H9 (cell line): Measurements from ENCODE around the gene TADA2B. TPM values are rescaled to one million over a fixed set of nuclear protein-coding genes. Genes with fewer than 3 reads are reported as not detected.

Experiments
- DNase-seq: peaks from one replicate; pipeline ENCODE4 v3.0.0-alpha.2; 2017
- H2AFZ ChIP-seq: one replicate; pipeline ENCODE4 v1.6.1; 2013; ENCODE audit warnings: mild to moderate bottlenecking, low read length, control low read depth, moderate library complexity
- H2AK5ac ChIP-seq: 2 replicates; pipeline ENCODE4 v1.6.1; 2013; ENCODE audit warnings: low read length, control low read depth, mixed read lengths; ENCODE audit not compliant: insufficient read length
- H2BK120ac ChIP-seq: one replicate; pipeline ENCODE4 v1.6.1; 2013; ENCODE audit warnings: low read depth, mild to moderate bottlenecking, low read length, control low read depth, inconsistent platforms; ENCODE audit not compliant: poor library complexity, severe bottlenecking
- H2BK12ac ChIP-seq: 2 replicates; pipeline ENCODE4 v1.6.1; 2013; ENCODE audit warnings: low read length, control low read depth, mixed read lengths, low read depth; ENCODE audit not compliant: insufficient read length
- H2BK15ac ChIP-seq: 2 replicates; pipeline ENCODE4 v1.6.1; 2013; ENCODE audit warnings: low read depth, low read length, control low read depth
- H2BK20ac ChIP-seq: one replicate; pipeline ENCODE4 v1.6.1; 2013; ENCODE audit warnings: low read depth, mild to moderate bottlenecking, low read length, control low read depth, inconsistent platforms; ENCODE audit not compliant: poor library complexity, severe bottlenecking
- H2BK5ac ChIP-seq: 2 replicates; pipeline ENCODE4 v1.6.1; 2013; ENCODE audit warnings: low read length, control low read depth, mixed read lengths; ENCODE audit not compliant: insufficient read length
- H3K14ac ChIP-seq: 2 replicates; pipeline ENCODE4 v1.6.1; 2013; ENCODE audit warnings: low read length, control low read depth; ENCODE audit not compliant: insufficient read depth
- H3K18ac ChIP-seq: 2 replicates; pipeline ENCODE4 v1.6.1; 2013; ENCODE audit warnings: low read depth, mild to moderate bottlenecking, mixed read lengths, low read length, control low read depth; ENCODE audit not compliant: insufficient read length
- H3K23ac ChIP-seq: 2 replicates; pipeline ENCODE4 v1.6.1; 2013; ENCODE audit warnings: low read length, control low read depth, mixed read lengths, low read depth; ENCODE audit not compliant: insufficient read length
- H3K23me2 ChIP-seq: 2 replicates; pipeline ENCODE4 v1.6.1; 2013; ENCODE audit warnings: low read depth, mild to moderate bottlenecking, mixed read lengths, low read length, control low read depth; ENCODE audit not compliant: insufficient read length, poor library complexity, severe bottlenecking
- H3K27ac ChIP-seq: 2 replicates; pipeline ENCODE4 v1.5.1; 2013; ENCODE audit warnings: low read length, control low read depth, mixed read lengths, low read depth; ENCODE audit not compliant: insufficient read length
- H3K27me3 ChIP-seq: 2 replicates; pipeline ENCODE4 v1.6.1; 2013; ENCODE audit warnings: low read length, control low read depth, inconsistent platforms; ENCODE audit not compliant: insufficient read depth
- H3K4ac ChIP-seq: 2 replicates; pipeline ENCODE4 v1.6.1; 2013; ENCODE audit warnings: low read depth, mild to moderate bottlenecking, control low read depth, inconsistent platforms, low read length, moderate library complexity
- H3K4me1 ChIP-seq: 2 replicates; pipeline ENCODE4 v1.6.1; 2013; ENCODE audit warnings: low read length, control low read depth, inconsistent platforms; ENCODE audit not compliant: insufficient read depth
- H3K4me2 ChIP-seq: 2 replicates; pipeline ENCODE4 v1.6.1; 2013; ENCODE audit warnings: low read length, control low read depth, mixed read lengths; ENCODE audit not compliant: insufficient read length, insufficient read depth
- H3K56ac ChIP-seq: 2 replicates; pipeline ENCODE4 v1.6.1; 2013; ENCODE audit warnings: low read depth, mild to moderate bottlenecking, mixed read lengths, low read length, control low read depth; ENCODE audit not compliant: insufficient read length
- H3K79me1 ChIP-seq: 2 replicates; pipeline ENCODE4 v1.6.1; 2013; ENCODE audit warnings: low read depth, mild to moderate bottlenecking, moderate library complexity, low read length, control low read depth, inconsistent platforms; ENCODE audit not compliant: insufficient read depth, poor library complexity, severe bottlenecking
- H3K79me2 ChIP-seq: 2 replicates; pipeline ENCODE4 v1.6.1; 2013; ENCODE audit warnings: low read length, control low read depth, inconsistent platforms; ENCODE audit not compliant: insufficient read depth
- H3K9ac ChIP-seq: 2 replicates; pipeline ENCODE4 v1.6.1; 2013; ENCODE audit warnings: low read length, control low read depth, mixed read lengths; ENCODE audit not compliant: insufficient read length; ENCODE audit errors: extremely low read depth
- H3K9me3 ChIP-seq: one replicate; pipeline ENCODE4 v1.6.1; 2013; ENCODE audit warnings: low read depth, low read length, inconsistent platforms; ENCODE audit not compliant: control insufficient read depth
- H3T11ph ChIP-seq: one replicate; pipeline ENCODE4 v1.6.1; 2013; ENCODE audit warnings: mild to moderate bottlenecking, low read length, control low read depth, inconsistent platforms
- H4K20me1 ChIP-seq: one replicate; pipeline ENCODE4 v1.6.1; 2013; ENCODE audit not compliant: control insufficient read depth, insufficient read length, insufficient read depth
- H4K5ac ChIP-seq: 2 replicates; pipeline ENCODE4 v1.6.1; 2013; ENCODE audit warnings: low read depth, mild to moderate bottlenecking, mixed read lengths, low read length, control low read depth; ENCODE audit not compliant: insufficient read length
- H4K8ac ChIP-seq: replicated peaks from 2 replicates; pipeline ENCODE4 v1.6.1; 2013; ENCODE audit warnings: low read length, control low read depth, mixed read lengths, low read depth; ENCODE audit not compliant: insufficient read length
- H4K91ac ChIP-seq: 2 replicates; pipeline ENCODE4 v1.6.1; 2013; ENCODE audit warnings: low read depth, mild to moderate bottlenecking, moderate library complexity, mixed read lengths, low read length, control low read depth; ENCODE audit not compliant: insufficient read length
- H3K27ac Mint-ChIP-seq, 3 experiments: 2 replicates in 2 of 3; 3 replicates in 1 of 3; pipeline ENCODE4 v1.8.0; 2020 to 2021; ENCODE audit warnings: mixed read lengths in 3 of 3, mild to moderate bottlenecking in 1 of 3, moderate library complexity in 1 of 3
- H3K27me3 Mint-ChIP-seq: 2 replicates; pipeline ENCODE4 v1.8.0; 2021; ENCODE audit warnings: low read depth, mild to moderate bottlenecking, moderate library complexity, mixed read lengths
- H3K36me3 Mint-ChIP-seq, 3 experiments: 2 replicates in 2 of 3; 3 replicates in 1 of 3; pipeline ENCODE4 v1.8.0; 2020 to 2021; ENCODE audit warnings: low read depth in 3 of 3, mixed read lengths in 3 of 3; ENCODE audit not compliant: insufficient read depth in 1 of 3
- H3K4me1 Mint-ChIP-seq, 2 experiments: 2 replicates each; pipeline ENCODE4 v1.8.0; 2020; ENCODE audit warnings: mixed read lengths in 2 of 2
- H3K4me3 Mint-ChIP-seq, 2 experiments: 2 replicates in 1 of 2; 3 replicates in 1 of 2; pipeline ENCODE4 v1.8.0; 2020 to 2021; ENCODE audit warnings: mild to moderate bottlenecking in 2 of 2, mixed read lengths in 2 of 2, moderate library complexity in 1 of 2
- H3K9me3 Mint-ChIP-seq, 2 experiments: 2 replicates in 1 of 2; 3 replicates in 1 of 2; pipeline ENCODE4 v1.8.0; 2020; ENCODE audit warnings: mild to moderate bottlenecking in 2 of 2, mixed read lengths in 2 of 2, moderate library complexity in 1 of 2
- CTCF ChIP-seq: fragments of 200-600 bp; sonication (generic); conservative IDR thresholded peaks from 3 replicates; pipeline ENCODE4 v1.8.0; 2021; ENCODE audit warnings: antibody characterized with exemption, mild to moderate bottlenecking
- WGBS: extraction: QIAGEN DNeasy Blood & Tissue Kit; methylation state at CpG from one replicate; pipeline ENCODE4 v1.1.7; 2013; ENCODE audit warnings: missing lambda C conversion rate, low lambda C conversion rate, mixed read lengths; ENCODE audit not compliant: insufficient read length; ENCODE audit errors: extremely low coverage; 5-methylcytosine and 5-hydroxymethylcytosine counted together
- total RNA-seq: library from RNA; stranded (reverse); gene quantifications from 2 replicates; pipeline ENCODE4 v1.2.1, GENCODE V29; 2021

TADA2B gene
- total RNA-seq, 1 experiment from 2014 or later, result 14.0 TPM

GRCh38 chr4:6996481-6996880 lies 46.7 kb upstream of the TADA2B start:
- Histone ChIP-seq H2BK15ac (no peak overlapping the region), H3K56ac (no peak overlapping the region), H3K27me3 (no peaks in the 10 kb centered on the region), H3K23ac (no peak overlapping the region), H3K27ac (no peak overlapping the region), H4K20me1 (no peaks in the 10 kb centered on the region), H3K18ac (no peak overlapping the region), H3K9me3 (no peaks in the 10 kb centered on the region), H2BK5ac (no peak overlapping the region), H3T11ph (no peak overlapping the region), H2BK120ac (no peak overlapping the region), H4K8ac (no peak overlapping the region), H3K79me1 (peaks cover 3% of the 10 kb centered on the region), H2BK12ac (no peak overlapping the region), H3K4me1 (no peaks in the 10 kb centered on the region), H3K4ac (no peak overlapping the region), H4K91ac (no peak overlapping the region), H3K4me2 (no peak overlapping the region), H4K5ac (no peak overlapping the region), H3K23me2 (no peaks in the 10 kb centered on the region), H2AK5ac (no peak overlapping the region), H3K79me2 (no peaks in the 10 kb centered on the region; the same call in 1 of the 2 replicates), H2AFZ (no peak overlapping the region), H2BK20ac (no peak overlapping the region), H3K9ac (no peak overlapping the region), H3K14ac (no peak overlapping the region)
- Mint-ChIP-seq H3K36me3 (peaks cover 32 to 71% (median 62%) of the 10 kb centered on the region in 3 experiments; a peak in 6 of 7 replicates), H3K4me3 (no peak overlapping the region), H3K9me3 (no peaks in the 10 kb centered on the region), H3K27ac (no peak overlapping the region), H3K4me1 (peaks cover under 1 to 3% of the 10 kb centered on the region in 2 experiments; a peak in 2 of 4 replicates), H3K27me3 (no peaks in the 10 kb centered on the region)
- no CpG with 5 or more reads among the region's 12 CpGs for WGBS
- DNase-seq, result no peak
- no peak for TF ChIP-seq CTCF
